T-helper 2 cell treated with Interferon-gamma antibody and Interleukin-4, amounts not matched to agents 5 μg/mL and 100 μg/mL, for 36 hours (primary cell): ENCODE measurements around the gene TFR2.

Experiments
- DNase-seq: peaks from one replicate; pipeline ENCODE4 v3.0.0; 2021; ENCODE audit warnings: low spot score
- H3K27ac Mint-ChIP-seq: one replicate; pipeline ENCODE4 v1.8.0; 2021; ENCODE audit warnings: mild to moderate bottlenecking, mixed read lengths
- H3K27me3 Mint-ChIP-seq: one replicate; pipeline ENCODE4 v1.8.0; 2021; ENCODE audit warnings: low read depth, mixed read lengths
- H3K36me3 Mint-ChIP-seq: one replicate; pipeline ENCODE4 v1.8.0; 2021; ENCODE audit warnings: low read depth, mixed read lengths
- H3K4me1 Mint-ChIP-seq: one replicate; pipeline ENCODE4 v1.8.0; 2021; ENCODE audit warnings: low read depth, mixed read lengths
- H3K4me3 Mint-ChIP-seq: one replicate; pipeline ENCODE4 v1.8.0; 2022; ENCODE audit warnings: mild to moderate bottlenecking, moderate library complexity, mixed read lengths
- H3K9me3 Mint-ChIP-seq: one replicate; pipeline ENCODE4 v1.8.0; 2021; ENCODE audit warnings: mixed read lengths

Gene TFR2

GRCh38 chr7:100641463-100641859, at the start of gene TFR2:
TFR2 (minus strand) TSS chr7:100641552; CDS start chr7:100641509, 43 bp downstream.
- DNase-seq: no peak
- Mint-ChIP-seq H3K4me3 (no peak within 1 kb of the TSS), H3K27ac (no peak within 1 kb of the TSS), H3K36me3 (no peaks in the 10 kb centered on the region), H3K4me1 (no peaks in the 10 kb centered on the region), H3K9me3 (no peaks in the 10 kb centered on the region), H3K27me3 (peaks cover 8% of the 10 kb centered on the region)

- H3K27me3 Mint-ChIP-seq: no peaks in the 10 kb centered on the region
- H3K27ac Mint-ChIP-seq: peak overlapping the region; percentile 62
- peaks cover 23% of the 10 kb centered on the region for H3K36me3 Mint-ChIP-seq
- H3K9me3 Mint-ChIP-seq: no peaks in the 10 kb centered on the region
- no peak for DNase-seq
- H3K4me3 Mint-ChIP-seq: no peak overlapping the region
- H3K4me1 Mint-ChIP-seq: peaks cover 20% of the 10 kb centered on the region
Measured at GRCh38 chr7:100689230-100690135, 48.1 kb upstream of the TFR2 start.

- Mint-ChIP-seq H3K27ac (no peak overlapping the region), H3K4me3 (no peak overlapping the region)
Measured at GRCh38 chr7:100688326-100688860, 47.0 kb upstream of the TFR2 start.

GRCh38 chr7:100687751-100688300, 46.5 kb upstream of the TFR2 start:
- H3K36me3 Mint-ChIP-seq: peaks cover 21% of the 10 kb centered on the region
- peaks cover 15% of the 10 kb centered on the region for H3K4me1 Mint-ChIP-seq
- H3K27me3 Mint-ChIP-seq: no peaks in the 10 kb centered on the region
- H3K9me3 Mint-ChIP-seq: no peaks in the 10 kb centered on the region
- H3K4me3 Mint-ChIP-seq: no peak overlapping the region
- no peak for DNase-seq
- no peak overlapping the region for H3K27ac Mint-ChIP-seq

More at GRCh38 chr7:100688326-100688860, 47.0 kb upstream of the TFR2 start:
- no peak for DNase-seq
- Mint-ChIP-seq H3K9me3 (no peaks in the 10 kb centered on the region), H3K4me1 (peaks cover 20% of the 10 kb centered on the region), H3K27me3 (no peaks in the 10 kb centered on the region), H3K36me3 (peaks cover 24% of the 10 kb centered on the region)

GRCh38 chr7:100687261-100687660, 45.9 kb upstream of the TFR2 start:
- Mint-ChIP-seq H3K9me3 (no peaks in the 10 kb centered on the region), H3K36me3 (peaks cover 20% of the 10 kb centered on the region), H3K27me3 (no peaks in the 10 kb centered on the region), H3K4me3 (no peak overlapping the region), H3K27ac (no peak overlapping the region), H3K4me1 (peaks cover 10% of the 10 kb centered on the region)
- no peak for DNase-seq

- peaks cover 6% of the 10 kb centered on the region for H3K4me1 Mint-ChIP-seq
- H3K27me3 Mint-ChIP-seq: no peaks in the 10 kb centered on the region
- DNase-seq: no peak
- peaks cover 19% of the 10 kb centered on the region for H3K36me3 Mint-ChIP-seq
- no peak overlapping the region for H3K4me3 Mint-ChIP-seq
- no peaks in the 10 kb centered on the region for H3K9me3 Mint-ChIP-seq
- no peak overlapping the region for H3K27ac Mint-ChIP-seq
Measured at GRCh38 chr7:100686822-100687211, 45.5 kb upstream of the TFR2 start.

GRCh38 chr7:100686201-100686821, 45.0 kb upstream of the TFR2 start:
- H3K27me3 Mint-ChIP-seq: no peaks in the 10 kb centered on the region
- no peak overlapping the region for H3K4me3 Mint-ChIP-seq
- DNase-seq: no peak
- H3K36me3 Mint-ChIP-seq: peaks cover 17% of the 10 kb centered on the region
- H3K9me3 Mint-ChIP-seq: no peaks in the 10 kb centered on the region
- peaks cover 3% of the 10 kb centered on the region for H3K4me1 Mint-ChIP-seq
- H3K27ac Mint-ChIP-seq: no peak overlapping the region

GRCh38 chr7:100685631-100686145, 44.3 kb upstream of the TFR2 start:
- Mint-ChIP-seq H3K4me3 (no peak overlapping the region), H3K36me3 (peaks cover 17% of the 10 kb centered on the region)

GRCh38 chr7:100685049-100685605, 43.8 kb upstream of the TFR2 start:
- Mint-ChIP-seq H3K36me3 (peaks cover 19% of the 10 kb centered on the region), H3K27me3 (no peaks in the 10 kb centered on the region)

More at GRCh38 chr7:100685631-100686145, 44.3 kb upstream of the TFR2 start:
- peaks cover 3% of the 10 kb centered on the region for H3K4me1 Mint-ChIP-seq
- H3K27ac Mint-ChIP-seq: no peak overlapping the region
- no peaks in the 10 kb centered on the region for H3K27me3 Mint-ChIP-seq
- DNase-seq: no peak
- H3K9me3 Mint-ChIP-seq: no peaks in the 10 kb centered on the region

GRCh38 chr7:100684534-100685042, 43.2 kb upstream of the TFR2 start:
- Mint-ChIP-seq H3K4me1 (peaks cover 10% of the 10 kb centered on the region), H3K9me3 (no peaks in the 10 kb centered on the region), H3K27ac (no peak overlapping the region), H3K27me3 (no peaks in the 10 kb centered on the region), H3K36me3 (peaks cover 25% of the 10 kb centered on the region), H3K4me3 (no peak overlapping the region)
- DNase-seq: no peak

More at GRCh38 chr7:100685049-100685605, 43.8 kb upstream of the TFR2 start:
- Mint-ChIP-seq H3K4me3 (no peak overlapping the region), H3K9me3 (no peaks in the 10 kb centered on the region), H3K27ac (no peak overlapping the region), H3K4me1 (peaks cover 8% of the 10 kb centered on the region)
- no peak for DNase-seq

- DNase-seq: no peak
- no peak overlapping the region for H3K4me3 Mint-ChIP-seq
- H3K36me3 Mint-ChIP-seq: peaks cover 28% of the 10 kb centered on the region
- H3K27ac Mint-ChIP-seq: no peak overlapping the region
- no peaks in the 10 kb centered on the region for H3K9me3 Mint-ChIP-seq
- H3K27me3 Mint-ChIP-seq: no peaks in the 10 kb centered on the region
- peaks cover 11% of the 10 kb centered on the region for H3K4me1 Mint-ChIP-seq
Measured at GRCh38 chr7:100683659-100684533, 42.5 kb upstream of the TFR2 start.

- Mint-ChIP-seq H3K36me3 (peaks cover 30% of the 10 kb centered on the region), H3K4me3 (no peak overlapping the region), H3K9me3 (no peaks in the 10 kb centered on the region), H3K4me1 (peaks cover 8% of the 10 kb centered on the region), H3K27me3 (no peaks in the 10 kb centered on the region), H3K27ac (no peak overlapping the region)
- DNase-seq: no peak
Measured at GRCh38 chr7:100682991-100683658, 41.8 kb upstream of the TFR2 start.
